HEK293 (cell line): ENCODE measurements around the gene GALNT8.

Source experiments
- CTCF ChIA-PET: fragments of 350-600 bp; formaldehyde crosslinking; extraction: SDS; loops from one replicate; lab custom pipeline; 2021; ENCODE audit warnings: antibody characterized with exemption; lab: Yijun Ruan, JAX
- POLR2A ChIA-PET: fragments of 300-600 bp; formaldehyde crosslinking; extraction: SDS; loops from one replicate; lab custom pipeline; 2020; ENCODE audit warnings: antibody characterized with exemption, inconsistent platforms; lab: Yijun Ruan, JAX
- H3K27ac ChIP-seq: fragments of 200-500 bp; sonication (Bioruptor generic); 2 replicates; pipeline ENCODE4 v1.5.1; 2014; ENCODE audit warnings: low read depth, low read length, control low read depth, inconsistent platforms; ENCODE audit errors: extremely low read depth
- H3K36me3 ChIP-seq, 2 experiments: fragments of 200-500 bp in 1 of 2; sonication (Bioruptor generic) in 1 of 2; 1 replicate in 1 of 2; 2 replicates in 1 of 2; pipeline ENCODE4 v1.5.1; 2014 to 2017; ENCODE audit warnings: inconsistent platforms in 2 of 2, low read length in 2 of 2; ENCODE audit not compliant: control insufficient read depth in 2 of 2, insufficient read depth in 1 of 2
- H3K4me1 ChIP-seq: fragments of 200-500 bp; sonication (Bioruptor generic); 2 replicates; pipeline ENCODE4 v1.5.1; 2014; ENCODE audit warnings: mild to moderate bottlenecking, low read length, inconsistent platforms; ENCODE audit not compliant: control insufficient read depth, insufficient read depth
- H3K4me3 ChIP-seq: 2 replicates; pipeline ENCODE4 v1.5.1; 2011; ENCODE audit warnings: low read depth, mild to moderate bottlenecking, control low read depth, low read length, moderate library complexity
- H3K9me3 ChIP-seq: fragments of 200-500 bp; sonication (Bioruptor generic); 2 replicates; pipeline ENCODE4 v1.5.1; 2014; ENCODE audit warnings: low read depth, low read length, inconsistent platforms; ENCODE audit not compliant: control insufficient read depth, insufficient read depth
- GLI4 ChIP-seq: fragments of 450-650 bp; formaldehyde crosslinking; IDR thresholded peaks from 2 replicates; pipeline ENCODE4 v1.5.1; 2016; ENCODE audit warnings: missing biosample characterization, missing genetic modification characterization
- GLIS1 ChIP-seq: fragments of 450-650 bp; formaldehyde crosslinking; IDR thresholded peaks from 2 replicates; pipeline ENCODE4 v1.5.1; 2016; ENCODE audit warnings: missing biosample characterization, missing genetic modification characterization
- KLF17 ChIP-seq: fragments of 450-650 bp; formaldehyde crosslinking; IDR thresholded peaks from 2 replicates; pipeline ENCODE4 v1.5.1; 2016; ENCODE audit warnings: missing biosample characterization, missing genetic modification characterization
- WT1 ChIP-seq: fragments of 450-650 bp; formaldehyde crosslinking; IDR thresholded peaks from 2 replicates; pipeline ENCODE4 v1.5.1; 2016; ENCODE audit warnings: missing biosample characterization, missing genetic modification characterization
- ZNF610 ChIP-seq: fragments of 450-650 bp; formaldehyde crosslinking; IDR thresholded peaks from 2 replicates; pipeline ENCODE4 v1.5.1; 2016; ENCODE audit warnings: missing biosample characterization, missing genetic modification characterization, borderline replicate concordance

The GALNT8 gene

GRCh38 chr12:4820971-4821370, 100.8 kb downstream of the GALNT8 start:
- Histone ChIP-seq H3K27ac (no peak overlapping the region), H3K4me1 (no peaks in the 10 kb centered on the region), H3K4me3 (no peak overlapping the region), H3K9me3 (no peaks in the 10 kb centered on the region), H3K36me3 (no peaks in the 10 kb centered on the region)
- TF ChIP-seq WT1: no peak
- TF ChIP-seq KLF17: no peak
- no peak for TF ChIP-seq GLIS1 (tag by site-specific recombination)
- TF ChIP-seq ZNF610 (tag by site-specific recombination): no peak
- TF ChIP-seq GLI4 (tag by site-specific recombination): no peak
- ChIA-PET POLR2A (no interaction called here), CTCF (no interaction called here)
